HG03175 (cell line): Measurements from ENCODE around the gene SPSB1.
"Not testable (repeated sequence)": the region's sequence is repeated elsewhere in the genome, so short reads cannot be mapped to it uniquely, and the experiment has no call there.

Source experiments
- ATAC-seq: cut with Tn5 transposase; IDR thresholded peaks from one replicate; pipeline ENCODE4 v1.9.1; 2021; ENCODE audit warnings: mild to moderate bottlenecking, moderate library complexity; ENCODE audit not compliant: unreplicated experiment

Gene SPSB1

GRCh38 chr1:9299571-9300541 is 7.2 kb downstream of the SPSB1 start:
- ATAC-seq = not testable (repeated sequence)

- ATAC-seq = no peak
These were observed 7.9 kb downstream of the SPSB1 start for GRCh38 chr1:9300573-9300972.

- ATAC-seq = no peak
These were observed 10.2 kb downstream of the SPSB1 start for GRCh38 chr1:9302745-9303524.

- no peak for ATAC-seq
These were observed 11.2 kb downstream of the SPSB1 start for GRCh38 chr1:9303916-9304315.

- ATAC-seq = no peak
These were observed 12.5 kb downstream of the SPSB1 start for GRCh38 chr1:9305216-9305615.

GRCh38 chr1:9306006-9306405 is 13.3 kb downstream of the SPSB1 start:
- ATAC-seq = no peak

- no peak for ATAC-seq
These were observed 14.6 kb downstream of the SPSB1 start for GRCh38 chr1:9307303-9307702.

GRCh38 chr1:9308236-9308785 is 15.6 kb downstream of the SPSB1 start:
- no peak for ATAC-seq

GRCh38 chr1:9309080-9309479 is 16.4 kb downstream of the SPSB1 start:
- ATAC-seq = no peak

- ATAC-seq = no peak
These were observed 17.3 kb downstream of the SPSB1 start for GRCh38 chr1:9309991-9310390.

GRCh38 chr1:9311029-9311428 is 18.3 kb downstream of the SPSB1 start:
- ATAC-seq = no peak

GRCh38 chr1:9311479-9311878 is 18.8 kb downstream of the SPSB1 start:
- ATAC-seq = no peak

GRCh38 chr1:9312168-9312720 is 19.6 kb downstream of the SPSB1 start:
- no peak for ATAC-seq

GRCh38 chr1:9313576-9313975 is 20.9 kb downstream of the SPSB1 start:
- ATAC-seq = no peak

- ATAC-seq = no peak
These were observed 21.4 kb downstream of the SPSB1 start for GRCh38 chr1:9314111-9314510.

- ATAC-seq = no peak
These were observed 22.2 kb downstream of the SPSB1 start for GRCh38 chr1:9314711-9315379.

- ATAC-seq = no peak
These were observed 22.9 kb downstream of the SPSB1 start for GRCh38 chr1:9315411-9316079.

- ATAC-seq = no peak
These were observed 23.4 kb downstream of the SPSB1 start for GRCh38 chr1:9316080-9316444.

GRCh38 chr1:9316512-9316911 is 23.8 kb downstream of the SPSB1 start:
- ATAC-seq = no peak

GRCh38 chr1:9317072-9317471 is 24.4 kb downstream of the SPSB1 start:
- no peak for ATAC-seq
